Measurements from ENCODE around the gene PACRG.

Gene PACRG

DNA sequence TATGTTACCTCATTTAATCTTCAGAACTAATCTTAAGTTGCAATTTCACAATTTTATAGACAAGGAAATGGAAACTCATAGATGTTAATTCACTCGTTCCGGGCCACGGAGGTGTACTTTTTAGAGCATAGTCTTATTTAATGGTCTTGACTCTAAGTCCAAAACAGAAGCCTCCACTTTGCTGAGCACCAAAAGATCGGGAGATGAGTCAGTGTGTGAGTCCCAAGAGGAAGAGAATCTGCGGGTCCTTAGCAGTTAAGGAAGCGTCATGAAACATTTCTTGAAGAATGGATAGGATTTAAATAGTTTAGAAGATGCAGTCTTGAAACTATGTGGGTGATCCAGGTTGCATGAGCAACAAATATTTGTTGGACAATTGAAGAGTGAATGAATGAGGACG is 454.9 kb downstream of the PACRG start:
- DNase-seq = no peak

DNA sequence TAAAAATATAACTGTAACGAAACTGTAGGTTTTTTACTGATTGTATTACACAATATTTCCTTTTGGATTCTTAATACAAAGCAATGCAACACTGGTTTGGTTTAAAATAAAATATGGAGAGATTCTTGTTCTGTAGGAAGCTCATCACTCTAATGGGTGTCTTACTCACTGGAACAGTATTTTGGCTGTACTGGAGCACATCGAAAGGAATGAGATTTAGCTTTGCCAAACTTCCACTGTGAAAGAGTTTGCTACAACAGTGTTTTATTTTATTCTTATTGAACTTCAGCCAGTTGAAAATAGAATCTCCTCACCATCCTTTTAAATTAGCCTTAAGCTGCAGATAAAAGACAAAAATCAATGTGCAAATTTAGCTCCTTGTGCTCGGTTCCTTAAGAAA is 456.0 kb downstream of the PACRG start:
- DNase-seq = no peak

DNA sequence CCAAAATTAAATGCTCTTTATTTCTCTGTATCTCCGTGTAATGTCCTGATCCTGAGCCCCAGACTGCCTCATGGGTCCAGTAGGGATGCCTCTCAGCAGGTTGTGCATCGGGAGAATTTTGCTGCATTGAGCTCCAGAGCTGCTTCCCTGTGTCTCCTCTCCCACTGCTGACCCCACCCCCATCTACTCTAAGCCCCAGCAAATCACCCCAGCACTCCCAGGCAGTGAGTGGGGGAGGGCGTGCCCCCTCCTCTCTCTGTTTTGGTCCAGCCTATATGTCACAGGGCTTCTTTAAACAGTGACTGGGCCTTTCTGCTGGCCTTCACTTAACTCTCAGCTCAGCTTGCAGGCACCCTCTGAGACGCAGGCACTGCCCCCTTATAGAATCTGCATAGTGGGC is 458.0 kb downstream of the PACRG start:
- DNase-seq = no peak

DNA sequence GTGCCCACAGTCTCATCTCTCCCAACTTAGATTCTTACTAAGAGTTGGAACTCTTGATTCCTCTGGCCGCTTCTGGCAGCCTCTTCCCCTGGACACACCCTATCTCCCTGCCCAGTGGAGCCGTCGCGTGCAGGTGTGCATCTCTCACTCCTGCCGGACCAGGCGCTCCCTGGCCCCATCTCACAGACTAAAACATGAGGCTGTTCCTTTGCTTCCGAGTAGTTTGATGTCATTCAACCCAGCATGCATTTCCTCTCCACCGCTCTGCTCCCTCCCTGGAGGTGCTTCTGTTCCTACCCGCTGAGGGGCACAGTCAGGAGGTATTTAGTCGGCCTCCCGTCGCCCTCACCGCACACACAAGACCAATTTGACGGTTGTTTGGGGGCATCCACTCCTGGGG is 458.8 kb downstream of the PACRG start:
- DNase-seq = no peak

DNA sequence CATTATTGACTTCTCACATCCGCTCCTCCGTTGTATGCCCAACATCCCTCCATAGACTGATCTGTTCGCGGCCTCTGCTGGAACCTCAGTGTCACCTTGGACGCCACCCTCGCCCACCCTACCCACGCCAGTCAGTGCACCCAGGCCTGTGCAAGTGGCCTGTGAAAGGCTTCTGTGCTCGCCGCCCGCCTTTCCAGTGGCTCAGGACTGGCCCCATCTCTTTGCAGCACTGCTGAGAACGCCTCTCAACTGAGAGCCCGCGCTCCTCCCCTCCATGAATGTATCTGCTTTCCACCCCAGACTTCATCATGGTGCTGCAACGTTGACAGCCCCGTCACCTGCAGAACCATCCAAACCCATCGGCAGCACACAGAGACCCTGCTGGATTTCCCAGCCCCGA is 459.4 kb downstream of the PACRG start:
- DNase-seq = no peak

DNA sequence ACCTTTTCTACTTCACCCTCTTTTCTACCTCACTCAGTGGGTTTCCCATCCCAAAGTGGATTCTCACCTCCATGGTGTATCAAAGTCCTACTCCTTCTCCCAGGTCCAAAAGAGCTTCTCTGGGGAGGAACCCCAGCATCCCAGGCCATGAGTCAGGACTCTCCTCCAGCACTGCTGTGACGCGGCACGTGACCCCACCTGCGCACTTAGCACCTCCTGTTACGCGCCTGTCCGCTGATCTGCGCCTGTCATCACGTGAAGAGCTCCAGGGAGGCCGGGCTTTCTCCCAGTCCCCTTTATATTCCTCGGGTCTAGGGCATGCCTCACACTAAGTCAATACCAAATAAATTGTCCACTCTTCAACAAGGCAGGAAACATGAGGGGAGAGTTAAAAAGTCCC is 459.8 kb downstream of the PACRG start:
- no peak for DNase-seq

DNA sequence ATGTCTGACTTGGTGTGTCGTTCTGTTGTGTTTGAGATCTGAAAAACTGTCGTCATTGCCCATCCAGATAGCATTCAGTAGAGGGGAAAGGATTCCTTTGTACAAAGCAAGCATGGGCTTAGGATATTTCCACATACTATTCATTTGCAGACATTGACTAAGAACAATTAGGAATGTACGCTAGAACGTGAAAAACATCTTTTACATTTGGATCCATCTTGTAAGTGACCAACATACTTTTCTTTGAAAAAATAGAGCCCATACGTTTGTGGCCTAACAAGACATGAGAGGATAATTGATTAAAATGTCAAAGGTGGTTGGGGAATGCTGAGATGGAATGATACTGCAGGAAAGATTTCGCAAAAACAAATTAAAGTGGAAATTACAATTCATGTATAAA is 461.0 kb downstream of the PACRG start:
- DNase-seq = no peak

DNA sequence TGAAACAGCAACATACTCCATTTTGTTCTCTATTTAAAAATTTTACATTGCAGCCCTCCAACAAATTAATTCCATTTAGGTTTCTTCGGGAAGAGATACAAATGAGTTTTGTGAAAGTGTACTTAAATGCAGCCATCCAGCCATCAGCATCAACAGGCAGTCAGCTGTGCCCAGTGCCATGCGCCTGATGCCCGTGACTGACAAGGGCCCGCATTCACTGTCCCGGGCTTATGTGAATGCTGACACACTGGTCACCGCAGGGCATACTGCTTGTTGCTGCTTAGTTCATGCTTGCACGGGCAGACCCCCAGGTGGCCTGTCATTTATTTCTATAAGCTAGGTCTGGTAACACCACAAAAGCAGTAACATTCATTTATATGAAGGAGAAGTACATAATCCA is 461.8 kb downstream of the PACRG start:
- no peak for DNase-seq

DNA sequence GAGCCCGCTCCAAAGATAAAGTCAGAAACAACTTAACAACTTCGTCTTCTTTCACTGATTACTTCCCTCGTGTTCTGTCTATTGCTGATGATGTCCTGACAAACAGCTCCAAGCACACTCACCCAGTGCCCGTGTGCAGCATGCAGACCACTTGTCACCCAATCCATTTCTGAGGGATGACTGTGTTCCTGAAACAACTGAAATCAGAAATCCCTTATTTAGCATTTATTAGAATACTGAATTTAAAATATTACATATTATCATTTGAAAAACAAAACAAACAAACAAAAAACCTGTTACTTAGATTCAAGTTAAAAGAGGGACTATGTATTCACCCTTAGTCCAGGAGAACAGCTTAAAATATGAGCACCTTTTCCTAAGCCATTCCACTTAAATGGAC is 463.0 kb downstream of the PACRG start:
- DNase-seq = no peak

DNA sequence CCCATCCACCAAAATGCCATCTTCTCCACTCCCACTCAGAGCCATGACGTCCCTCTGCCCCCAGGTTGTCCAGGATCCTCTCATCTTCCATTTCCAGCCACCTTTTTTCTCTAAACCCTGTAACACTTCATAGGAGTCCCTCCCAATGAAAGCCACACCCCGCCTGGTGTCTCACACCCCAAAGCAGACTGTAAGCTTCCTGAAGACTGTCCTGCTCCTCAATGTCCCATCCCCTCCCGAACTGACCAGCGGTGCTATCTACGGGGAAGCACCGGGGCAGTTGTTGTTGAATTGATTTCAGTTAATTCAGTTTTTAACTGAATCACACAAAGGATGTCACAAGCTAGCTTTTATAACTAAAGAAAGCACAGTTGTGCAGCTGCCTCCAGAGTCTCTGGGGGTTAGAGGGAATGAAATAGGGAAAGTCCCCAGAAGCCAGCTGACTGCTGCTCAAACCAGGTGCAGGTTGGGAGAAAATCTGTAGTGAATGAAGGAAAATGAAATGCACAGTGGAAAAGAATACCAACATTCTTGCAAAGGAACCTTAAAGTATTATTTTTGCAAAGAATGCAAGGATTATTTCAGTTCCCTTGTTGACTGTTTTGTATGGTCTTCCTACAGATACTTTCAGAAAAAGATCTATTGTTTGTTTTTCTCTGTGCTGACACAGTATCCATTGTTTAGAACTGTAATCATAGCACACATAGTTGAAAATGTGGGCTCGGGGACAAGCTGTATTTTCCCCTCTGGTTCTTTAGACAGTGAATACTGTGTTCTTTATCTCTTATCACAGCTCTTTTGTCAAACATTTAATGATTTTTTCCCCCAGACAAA is 464.1 kb downstream of the PACRG start:
- no peak for DNase-seq

DNA sequence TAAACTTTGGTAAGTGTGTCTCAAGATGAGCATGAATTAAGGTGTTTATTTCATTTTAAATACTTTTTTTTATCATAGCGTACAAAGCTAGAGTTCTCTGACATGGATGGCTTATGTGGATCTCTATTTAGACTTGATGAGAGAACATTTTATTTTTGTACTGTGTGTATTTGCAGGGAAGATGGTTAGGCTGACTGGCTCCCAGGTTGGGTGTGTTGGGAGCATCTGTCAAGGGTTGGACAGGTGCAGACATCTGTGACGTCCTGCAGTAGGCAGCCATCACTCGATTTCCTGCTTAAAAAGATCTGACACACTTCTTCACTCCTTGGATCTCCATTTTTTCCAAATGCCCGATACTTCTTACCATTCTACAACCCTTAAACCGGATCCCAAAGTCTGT is 464.8 kb downstream of the PACRG start:
- no peak for DNase-seq

DNA sequence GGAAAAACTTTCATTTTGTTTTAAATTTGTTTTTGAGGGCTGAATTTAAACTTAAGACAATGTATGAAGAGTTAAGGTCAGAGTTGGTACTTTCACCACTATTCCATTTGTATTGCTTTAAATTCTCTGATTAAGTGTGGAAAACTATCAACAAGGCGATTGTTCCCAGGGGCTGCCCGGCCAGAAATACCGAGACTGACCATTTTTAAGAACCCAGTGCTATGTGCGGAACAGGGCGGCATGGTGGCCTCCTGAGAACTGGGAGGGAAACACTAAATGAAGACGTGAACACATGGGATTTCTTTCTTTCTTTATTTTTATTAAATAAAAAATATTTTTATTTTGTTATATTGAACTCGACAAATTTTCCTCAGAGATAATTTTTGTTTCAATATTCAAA is 465.6 kb downstream of the PACRG start:
- no peak for DNase-seq

DNA sequence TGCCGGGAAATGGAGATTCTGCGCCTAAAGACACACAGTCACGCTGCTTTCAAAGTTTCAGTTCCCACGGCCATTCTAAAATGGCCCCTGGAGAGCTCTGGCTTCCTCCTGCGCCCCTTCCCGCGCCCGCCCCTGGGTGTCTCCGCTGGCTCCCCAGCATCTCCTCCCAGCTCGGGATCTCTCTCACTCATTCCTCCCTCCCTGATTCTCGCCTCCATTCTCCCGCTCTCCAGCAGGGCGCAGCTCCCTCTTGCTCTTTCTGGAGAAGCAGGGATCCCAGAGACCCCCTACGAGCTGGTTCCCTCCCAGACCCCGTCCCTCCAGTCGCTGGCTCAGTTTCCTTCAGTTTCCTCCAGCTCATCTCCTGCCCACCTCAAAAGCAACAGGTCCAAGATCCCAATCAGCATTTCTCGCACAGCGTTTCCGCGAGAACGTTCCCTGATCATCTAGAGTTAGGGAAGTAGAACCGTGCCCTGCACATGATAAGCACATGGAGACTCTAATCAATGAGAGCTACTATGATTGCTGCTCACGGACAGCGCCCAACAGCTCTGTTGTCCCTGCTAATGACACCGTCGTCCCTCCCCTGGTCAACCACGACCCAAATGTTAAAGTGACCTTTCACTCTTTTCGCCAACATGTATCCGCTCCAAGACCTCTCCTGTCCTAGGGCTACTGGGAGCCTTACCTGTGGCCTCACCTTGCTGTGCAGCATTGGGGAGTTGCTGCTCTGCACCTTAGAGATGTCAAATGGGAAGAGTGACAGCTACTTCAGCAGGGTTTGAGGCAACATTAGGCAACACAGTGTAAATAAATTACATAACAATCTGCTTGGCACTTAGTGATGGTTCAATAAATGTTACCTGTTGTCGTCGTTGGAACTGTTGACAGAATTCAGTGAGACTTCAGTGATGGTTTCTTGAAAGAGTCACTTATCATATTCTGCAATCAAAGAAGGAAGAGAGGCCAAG is 468.2 kb downstream of the PACRG start:
- no peak for DNase-seq

DNA sequence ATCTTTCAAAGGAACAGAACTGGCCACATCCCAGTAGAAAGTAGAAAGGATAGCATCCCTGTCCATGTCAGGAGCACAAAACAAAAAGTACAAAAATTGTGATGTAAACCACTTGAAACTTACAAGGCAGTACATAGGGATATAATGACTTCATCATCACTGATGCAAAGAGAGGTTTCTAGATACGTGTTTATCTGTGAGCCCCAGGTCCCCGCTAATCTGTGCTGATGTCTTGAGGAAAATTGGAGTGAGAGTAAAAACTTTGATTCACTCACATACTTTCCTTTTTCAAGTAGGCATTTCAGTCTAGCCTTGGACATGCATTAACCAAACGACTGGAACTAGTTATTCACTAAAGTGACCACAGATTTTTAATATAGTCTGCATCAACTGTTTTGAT is 470.1 kb downstream of the PACRG start:
- DNase-seq = no peak

DNA sequence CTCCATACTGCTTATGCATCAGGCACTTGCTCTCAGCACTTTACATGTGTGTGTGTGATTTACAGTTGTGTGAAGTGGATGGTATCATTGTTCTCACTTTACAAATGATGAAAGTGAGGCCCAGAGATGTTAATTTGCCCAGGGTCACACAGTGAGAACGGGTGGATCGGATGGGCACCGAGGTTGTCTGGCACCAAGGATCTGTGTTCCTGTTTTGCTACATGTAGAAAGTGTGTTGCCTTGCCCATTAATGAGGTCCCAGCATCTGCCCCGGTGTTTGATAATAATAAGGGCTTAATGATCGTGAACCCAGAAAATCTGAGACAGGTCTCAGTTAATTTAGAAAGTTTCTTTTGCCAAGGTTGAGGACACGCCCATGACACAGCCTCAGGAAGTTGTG is 470.6 kb downstream of the PACRG start:
- no peak for DNase-seq

DNA sequence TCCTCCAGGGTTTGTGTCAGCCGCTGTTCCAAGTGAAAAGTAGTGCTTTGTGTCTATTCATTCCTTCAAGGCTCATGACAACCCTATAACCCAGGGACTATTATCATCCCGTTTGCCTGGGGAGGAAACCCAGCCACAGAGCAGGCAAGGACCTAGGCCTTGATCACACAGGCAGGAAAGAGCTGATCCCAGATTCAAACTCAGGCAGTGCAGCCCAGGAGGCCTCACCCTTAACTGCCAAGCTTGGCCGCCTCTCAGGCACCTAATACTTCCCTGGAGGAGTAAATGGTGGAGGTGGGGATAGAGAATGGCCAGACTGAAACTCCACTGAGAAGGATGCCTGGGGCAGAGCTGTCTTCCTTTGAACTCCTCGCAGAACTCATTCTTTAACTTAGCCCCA is 471.6 kb downstream of the PACRG start:
- no peak for DNase-seq

DNA sequence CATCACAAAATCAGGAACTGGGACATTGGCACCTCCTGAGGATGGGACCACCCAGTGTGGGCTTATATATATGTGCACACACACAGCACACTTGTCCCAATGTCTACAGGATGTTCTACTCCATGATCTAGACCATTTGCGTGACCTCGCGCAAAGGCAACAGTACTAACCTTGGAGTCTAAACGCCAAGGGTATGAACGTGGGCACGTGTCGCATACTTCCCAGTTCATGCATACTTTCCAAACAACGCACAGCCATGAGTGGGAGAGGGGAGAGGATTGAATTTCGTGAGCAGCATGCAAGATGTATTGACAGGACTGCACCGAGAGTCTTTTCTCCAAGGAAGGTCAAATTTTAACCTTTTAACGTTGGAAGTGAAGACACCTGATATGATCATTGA is 472.5 kb downstream of the PACRG start:
- no peak for DNase-seq

DNA sequence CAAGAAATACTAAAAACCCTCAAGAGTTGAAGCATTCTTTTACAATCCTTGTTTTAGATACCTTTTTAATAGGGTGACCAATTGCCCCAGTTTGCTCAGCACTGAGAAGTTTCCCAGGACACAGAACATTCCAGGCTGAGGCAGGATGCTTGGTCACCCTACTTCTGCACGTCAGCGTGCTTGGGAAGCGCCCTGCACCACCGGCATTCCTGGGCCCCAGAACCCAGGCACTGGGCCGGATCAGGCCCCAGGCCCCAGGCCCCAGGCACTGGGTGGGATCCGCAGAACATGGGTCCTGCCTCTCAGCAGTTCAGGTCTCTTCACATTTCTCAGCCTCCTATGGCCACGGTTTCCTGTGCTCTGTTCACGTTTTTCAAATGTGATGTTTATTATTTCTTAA is 472.9 kb downstream of the PACRG start:
- DNase-seq = no peak

DNA sequence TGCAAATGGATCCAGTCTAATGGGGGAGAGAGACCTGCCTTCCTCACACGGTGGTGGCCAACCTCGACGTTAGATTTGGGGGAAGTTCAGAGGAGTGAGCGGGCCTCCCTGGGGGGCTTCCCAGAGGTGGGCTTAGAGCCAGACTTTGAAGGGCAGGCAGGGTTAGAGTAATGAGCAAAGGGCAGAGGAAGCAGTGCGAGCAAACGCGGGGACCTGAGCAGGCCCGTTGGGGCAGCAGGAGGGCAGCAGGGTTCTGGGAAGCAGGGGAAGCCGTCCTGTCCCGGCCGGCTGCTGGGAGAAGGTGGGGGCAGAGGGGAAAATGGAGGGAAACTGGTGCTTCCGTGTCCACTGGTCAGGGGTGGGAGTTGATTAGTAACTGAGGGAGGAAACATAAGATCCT is 474.1 kb downstream of the PACRG start:
- no peak for DNase-seq

DNA sequence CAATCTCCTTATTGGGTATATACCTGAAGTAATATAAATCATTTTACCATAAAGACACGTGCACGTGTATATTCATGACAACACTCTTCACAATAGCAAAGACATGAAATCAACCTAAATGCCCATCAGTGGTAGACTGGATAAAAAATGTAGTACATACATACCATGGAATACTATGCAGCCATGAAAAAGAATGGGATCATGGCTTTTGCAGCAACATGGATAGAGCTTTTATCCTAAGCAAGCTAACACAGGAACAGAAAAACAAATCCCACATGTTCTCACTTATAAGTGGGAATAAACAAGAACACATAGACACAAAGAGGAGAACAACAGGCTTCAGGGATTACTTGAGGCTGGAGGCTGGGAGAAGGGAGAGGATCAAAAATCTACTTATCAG is 478.4 kb downstream of the PACRG start:
- DNase-seq = no peak

DNA sequence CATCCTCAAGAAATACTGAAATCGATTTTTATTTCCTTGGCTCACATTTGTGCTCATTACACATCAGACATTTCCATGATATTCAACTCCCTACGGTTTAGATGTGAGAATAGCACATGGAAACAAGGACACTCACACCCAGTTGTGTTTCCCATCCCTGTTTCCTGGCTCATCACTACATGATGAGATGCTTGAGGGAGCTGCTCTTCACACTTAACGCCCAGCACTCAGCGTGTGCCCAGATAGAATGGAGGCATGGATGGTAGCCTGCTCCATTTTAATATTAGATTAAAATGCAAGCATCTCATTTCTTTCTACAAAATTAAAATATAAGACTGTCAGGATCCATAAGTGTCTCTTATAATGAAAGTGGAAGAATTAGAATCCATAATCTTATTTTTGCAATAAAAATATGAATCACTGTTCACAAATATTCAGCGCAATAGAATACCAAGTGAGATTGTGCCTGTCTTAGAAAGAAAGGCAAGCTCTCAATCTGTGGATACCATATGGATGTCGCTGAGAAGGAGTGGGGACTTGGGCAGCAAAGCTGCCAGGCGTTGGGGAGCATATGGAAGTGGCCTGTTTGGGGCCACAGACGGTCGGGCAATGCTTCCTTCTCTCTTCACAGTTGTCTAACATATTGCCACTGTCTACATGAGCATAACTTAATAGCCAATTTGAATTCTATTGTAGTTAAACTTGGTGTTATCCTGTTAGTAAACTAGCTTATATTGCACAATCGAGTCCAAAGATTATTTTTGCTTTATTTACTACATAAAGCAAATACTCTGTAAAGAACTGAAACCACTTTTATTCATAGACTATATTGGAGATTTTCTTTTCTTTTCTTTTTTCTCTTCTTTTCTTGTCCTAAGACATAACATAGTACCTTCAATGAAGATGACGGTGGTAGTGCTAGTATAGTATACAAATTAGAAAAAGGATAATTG is 479.9 kb downstream of the PACRG start:
- no peak for DNase-seq

DNA sequence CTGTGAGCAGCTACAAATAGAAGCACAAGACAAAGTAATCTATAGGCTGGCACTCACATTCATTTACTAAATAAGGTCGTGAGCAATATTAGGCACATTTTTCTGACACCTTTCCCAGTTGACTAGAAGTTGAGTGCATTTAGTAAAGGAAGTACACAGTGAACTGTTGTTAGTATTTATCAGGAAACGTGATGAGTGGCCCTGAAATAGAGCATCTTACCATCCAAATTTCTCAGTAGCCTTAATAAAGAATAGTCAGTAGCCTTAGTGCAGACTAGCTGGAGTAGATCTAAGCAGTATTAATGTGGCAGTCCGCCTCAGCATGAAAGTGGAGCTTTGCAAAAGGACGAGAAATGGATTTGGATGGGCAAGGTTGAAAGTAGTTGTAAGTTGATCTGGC is 481.2 kb downstream of the PACRG start:
- no peak for DNase-seq

DNA sequence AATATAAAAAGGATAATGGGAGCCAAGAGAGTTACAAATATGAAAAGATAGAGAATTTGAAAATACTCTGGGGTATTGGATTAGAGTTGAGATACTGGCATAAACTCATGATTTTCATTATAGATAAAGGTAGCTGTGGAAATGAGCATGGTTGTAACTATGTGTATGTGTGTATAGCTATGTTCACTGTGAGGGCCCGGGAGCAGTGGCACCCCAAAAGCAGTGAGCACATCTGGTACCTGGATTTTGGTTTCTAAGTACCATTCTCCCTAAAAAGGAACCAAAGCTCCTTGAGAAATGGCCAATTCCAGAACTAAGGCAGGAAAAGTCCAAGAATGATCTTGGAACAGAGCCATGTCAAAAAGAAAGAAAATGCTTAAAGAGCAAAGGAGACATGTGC is 484.3 kb downstream of the PACRG start:
- DNase-seq = no peak

All from GF-D8 (cell line).